Camera-type eye (tissue), 1 donor: ENCODE measurements around the gene PTF1A. TPM values are rescaled to one million over a fixed set of nuclear protein-coding genes. Genes with fewer than 3 reads are reported as not detected.

Experiments used
- total RNA-seq: library from RNA; depleted of rRNA; stranded (reverse); fragments of >200 nt; gene quantifications from one replicate; pipeline ENCODE4 v1.2.3, GENCODE V29; 2014

The PTF1A gene, protein sequence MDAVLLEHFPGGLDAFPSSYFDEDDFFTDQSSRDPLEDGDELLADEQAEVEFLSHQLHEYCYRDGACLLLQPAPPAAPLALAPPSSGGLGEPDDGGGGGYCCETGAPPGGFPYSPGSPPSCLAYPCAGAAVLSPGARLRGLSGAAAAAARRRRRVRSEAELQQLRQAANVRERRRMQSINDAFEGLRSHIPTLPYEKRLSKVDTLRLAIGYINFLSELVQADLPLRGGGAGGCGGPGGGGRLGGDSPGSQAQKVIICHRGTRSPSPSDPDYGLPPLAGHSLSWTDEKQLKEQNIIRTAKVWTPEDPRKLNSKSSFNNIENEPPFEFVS
- total RNA-seq, result 2.8 TPM

GRCh38 chr10:23191764-23192711 lies at the start of gene PTF1A:
Gene PTF1A (plus strand): TSS chr10:23192312. CDS start chr10:23192531, 219 bp downstream.

Other genes starting within 250 kb of the PTF1A start
- 21.7 TPM for gene MSRB2, start 96.7 kb upstream of the PTF1A start, total RNA-seq
- 0.11 TPM for gene C10orf67, start 152.5 kb downstream of the PTF1A start, total RNA-seq
- 24.0 TPM for gene OTUD1, start 246.8 kb downstream of the PTF1A start, total RNA-seq